Measurements from ENCODE around the gene ANXA11. TPM values are rescaled to one million over a fixed set of nuclear protein-coding genes. Genes with fewer than 3 reads are reported as not detected.

Gene ANXA11
- total RNA-seq, 1 experiment from 2014 or later: 181 TPM

DNA sequence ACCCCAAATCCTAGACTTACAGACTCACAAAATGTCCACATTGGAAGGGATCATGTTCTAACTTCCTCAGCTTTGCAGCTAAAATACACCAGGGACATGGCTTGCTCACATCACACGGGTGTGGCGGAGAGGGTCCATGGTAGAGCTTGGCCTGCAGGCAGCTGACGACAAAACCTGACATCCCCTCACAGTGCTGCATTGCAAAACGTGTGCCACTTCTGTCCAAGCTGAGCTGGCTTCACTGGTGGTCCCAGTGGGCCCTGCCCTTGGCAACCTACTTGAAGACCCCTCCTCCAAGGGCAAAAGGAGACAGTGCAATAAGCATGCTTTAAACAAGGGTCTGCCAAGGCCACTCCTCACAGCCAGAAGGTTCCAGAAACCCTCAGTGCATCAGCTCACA is 21.9 kb downstream of the ANXA11 start (continued):
- TF ChIP-seq CBX3 (IDR thresholded peaks at IDR 0.05; ENCODE audit: low read depth) (no peak), FOSL1 (IDR thresholded peaks at IDR 0.05; ENCODE audit: low read depth) (no peak), RAD21 (IDR thresholded peaks at IDR 0.05; ENCODE audit: low read depth) (no peak), ELF1 (IDR thresholded peaks at IDR 0.05; ENCODE audit: borderline replicate concordance, low read depth) (no peak), POLR2AphosphoS5 (IDR thresholded peaks at IDR 0.05; ENCODE audit: low read depth, low read length) (no peak)

DNA sequence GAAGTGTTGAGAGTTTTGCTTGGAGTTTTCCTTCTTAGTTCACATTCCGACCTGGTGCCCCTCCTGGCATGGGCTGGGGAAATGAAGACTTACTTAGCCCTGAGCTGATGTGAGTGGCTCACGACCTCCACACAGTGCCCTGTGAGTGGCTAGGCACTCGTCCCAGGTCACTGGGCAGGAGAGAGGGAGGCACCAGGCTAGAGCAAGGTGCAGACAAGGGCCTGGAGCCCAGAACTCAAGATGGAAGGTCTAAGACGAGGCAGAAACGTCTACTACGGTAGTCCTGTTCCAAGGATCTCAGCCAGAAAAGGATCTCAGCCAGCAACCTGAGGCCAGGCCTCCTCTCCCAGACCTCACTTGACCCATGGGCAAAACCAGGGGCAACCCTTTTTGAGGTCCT is 22.4 kb downstream of the ANXA11 start:
- H3K9me3 ChIP-seq (ENCODE audit: control insufficient read depth in 1 of 2, insufficient read depth in 1 of 2, low read depth in 1 of 2, low read length in 2 of 2): no peaks in the 10 kb centered on the region
- H3K27ac ChIP-seq (ENCODE audit: low read depth, low read length): no peak overlapping the region
- H2AFZ ChIP-seq (ENCODE audit: low read depth, low read length, poor library complexity, severe bottlenecking): no peak overlapping the region
- H4K20me1 ChIP-seq (ENCODE audit: insufficient read depth): peaks cover 34% of the 10 kb centered on the region
- BruUV-seq (replicated peaks): no TSS peak
- intact Hi-C loops (cut with micrococcal nuclease): no loop called here
- no peaks in the 10 kb centered on the region for H3K27me3 ChIP-seq (ENCODE audit: insufficient read depth, low read length)
- no peak for ATAC-seq
- POLR2A ChIA-PET: interaction anchor here (1.1 kb wide), 1 partner anchor 14 kb away, joined by 3 read pairs; no protein-coding TSS in a partner anchor
- H3K4me2 ChIP-seq (ENCODE audit: low read length): no peak overlapping the region
- peaks cover 0 to 25% of the 10 kb centered on the region in 2 experiments; a peak in 1 of 4 replicates for H3K36me3 ChIP-seq (ENCODE audit: control insufficient read depth in 1 of 2, insufficient read depth in 2 of 2, low read length in 2 of 2)
- no peak for DNase-seq (ENCODE audit: low read depth, low spot score)
- peaks cover 0 to 21% of the 10 kb centered on the region in 2 experiments; a peak in 2 of 4 replicates for H3K4me1 ChIP-seq (ENCODE audit: control insufficient read depth in 1 of 2, insufficient read depth in 2 of 2, low read length in 2 of 2)
- H3K4me3 ChIP-seq (replicated peaks in 1 of 2; ENCODE audit: low read depth in 1 of 2, low read length in 2 of 2): no peak overlapping the region
- TF ChIP-seq, protein P1, sequence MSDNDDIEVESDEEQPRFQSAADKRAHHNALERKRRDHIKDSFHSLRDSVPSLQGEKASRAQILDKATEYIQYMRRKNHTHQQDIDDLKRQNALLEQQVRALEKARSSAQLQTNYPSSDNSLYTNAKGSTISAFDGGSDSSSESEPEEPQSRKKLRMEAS (IDR thresholded peaks at IDR 0.05): no peak
- TF ChIP-seq ZNF274 (IDR thresholded peaks at IDR 0.05; ENCODE audit: low read depth, low read length) (no peak), SIN3A (IDR thresholded peaks at IDR 0.05; ENCODE audit: low read depth) (no peak), EZH2phosphoT487 (IDR thresholded peaks at IDR 0.05; ENCODE audit: borderline replicate concordance) (no peak), CEBPB (IDR thresholded peaks at IDR 0.05; ENCODE audit: low read depth) (no peak), YY1 (IDR thresholded peaks at IDR 0.05; ENCODE audit: extremely low read depth, insufficient replicate concordance, low read depth, low read length) (no peak), TCF7L2 (IDR thresholded peaks at IDR 0.05; ENCODE audit: borderline replicate concordance, extremely low read depth, insufficient read depth, insufficient read length) (no peak), RAD21 (IDR thresholded peaks at IDR 0.05; ENCODE audit: low read depth) (no peak), EGR1 (IDR thresholded peaks at IDR 0.05; ENCODE audit: low read depth) (no peak)
- RAD21 ChIA-PET (ENCODE audit: low non-redundant PET in 1 of 2, low total read pairs in 2 of 2, uncharacterized antibody in 2 of 2, unreplicated experiment in 2 of 2): no interaction called here
- peaks cover 100% of the 10 kb centered on the region for H3K79me2 ChIP-seq (ENCODE audit: insufficient read depth, low read length)
- CTCF ChIA-PET: no interaction called here
- no peak overlapping the region for H3K9ac ChIP-seq (ENCODE audit: low read length)
- H3K9me2 ChIP-seq (ENCODE audit: insufficient read depth): no peaks in the 10 kb centered on the region

Data from HCT116 (cell line).